HepG2 (cell line): Measurements from ENCODE around the gene RNASE8. TPM values are rescaled to one million over a fixed set of nuclear protein-coding genes. Genes with fewer than 3 reads are reported as not detected.

Source experiments
- DPF2 ChIP-seq: sonication (generic); formaldehyde crosslinking; IDR thresholded peaks from 2 replicates; pipeline ENCODE4 v1.4.0; 2020; ENCODE audit warnings: mild to moderate bottlenecking, low read depth, missing genetic modification reagents, borderline replicate concordance
- EHMT2 ChIP-seq: fragments of 200-600 bp; sonication (generic); IDR thresholded peaks from 2 replicates; pipeline ENCODE4 v1.7.0; 2017; ENCODE audit warnings: antibody characterized with exemption, low read depth, low read length, borderline replicate concordance
- ERF ChIP-seq: IDR thresholded peaks from 2 replicates; pipeline ENCODE4 v1.6.1; 2018; ENCODE audit warnings: missing biosample characterization, missing genetic modification reagents
- ETV6 ChIP-seq: sonication (generic); formaldehyde crosslinking; conservative IDR thresholded peaks from 2 replicates; pipeline ENCODE4 v1.4.0; 2020; ENCODE audit warnings: missing genetic modification reagents
- GATAD2A ChIP-seq: IDR thresholded peaks from 2 replicates; pipeline ENCODE4 v1.6.1; 2016
- HOXA3 ChIP-seq: sonication (generic); formaldehyde crosslinking; IDR thresholded peaks from 2 replicates; pipeline ENCODE4 v1.5.0; 2020; ENCODE audit warnings: missing genetic modification reagents
- MAFF ChIP-seq: IDR thresholded peaks from 2 replicates; pipeline ENCODE4 v1.6.1; 2011; ENCODE audit warnings: low read depth, low read length, improper control_type of control experiment
- PAWR ChIP-seq: sonication (generic); formaldehyde crosslinking; IDR thresholded peaks from 2 replicates; pipeline ENCODE4 v1.4.0; 2020; ENCODE audit warnings: missing genetic modification reagents, mild to moderate bottlenecking, borderline replicate concordance
- RAD21 ChIP-seq: fragments of 450-650 bp; formaldehyde crosslinking; IDR thresholded peaks from 2 replicates; pipeline ENCODE4 v1.5.0; 2020; ENCODE audit warnings: mild to moderate bottlenecking
- SALL1 ChIP-seq: sonication (generic); formaldehyde crosslinking; IDR thresholded peaks from 2 replicates; pipeline ENCODE4 v1.8.0; 2022; ENCODE audit warnings: mild to moderate bottlenecking, missing genetic modification reagents
- SETDB1 ChIP-seq: sonication (generic); formaldehyde crosslinking; IDR thresholded peaks from 2 replicates; pipeline ENCODE4 v1.5.1; 2020; ENCODE audit warnings: missing genetic modification reagents, mild to moderate bottlenecking, borderline replicate concordance
- SIN3A ChIP-seq: IDR thresholded peaks from 2 replicates; pipeline ENCODE4 v1.6.1; 2011; ENCODE audit warnings: low read depth, mild to moderate bottlenecking, control low read depth, low read length, borderline replicate concordance
- TCF12 ChIP-seq, 2 experiments: fragments of 450-650 bp in 1 of 2; sonication (generic) in 1 of 2; formaldehyde crosslinking in 1 of 2; IDR thresholded peaks; 2 replicates each; pipeline versions ENCODE4 v1.6.1 to v1.8.0; 2017 to 2022; ENCODE audit warnings: antibody characterized with exemption in 1 of 2, mild to moderate bottlenecking in 1 of 2, missing genetic modification reagents in 1 of 2, moderate library complexity in 1 of 2
- TCF7 ChIP-seq: sonication (generic); IDR thresholded peaks from 2 replicates; pipeline ENCODE4 v1.6.1; 2016; ENCODE audit warnings: antibody characterized with exemption, low read depth
- XRCC5 ChIP-seq: fragments of 200-400 bp; formaldehyde crosslinking; optimal IDR thresholded peaks from 2 replicates; pipeline ENCODE3; 2017; ENCODE audit warnings: mild to moderate bottlenecking, low read length
- ZBTB46 ChIP-seq: sonication (generic); formaldehyde crosslinking; IDR thresholded peaks from 2 replicates; pipeline ENCODE4 v1.4.0; 2020; ENCODE audit warnings: mild to moderate bottlenecking, missing genetic modification reagents, borderline replicate concordance
- ZNF263 ChIP-seq: sonication (generic); formaldehyde crosslinking; IDR thresholded peaks from 2 replicates; pipeline ENCODE4 v1.4.0; 2020; ENCODE audit warnings: missing genetic modification reagents
- ZNF276 ChIP-seq: sonication (generic); formaldehyde crosslinking; IDR thresholded peaks from 2 replicates; pipeline ENCODE4 v1.4.0; 2020; ENCODE audit warnings: mild to moderate bottlenecking, low read depth, missing genetic modification reagents
- ZNF547 ChIP-seq: sonication (generic); formaldehyde crosslinking; IDR thresholded peaks from 2 replicates; pipeline ENCODE4 v1.5.1; 2020; ENCODE audit warnings: mild to moderate bottlenecking, missing genetic modification reagents
- ZNF552 ChIP-seq: sonication (generic); formaldehyde crosslinking; IDR thresholded peaks from 2 replicates; pipeline ENCODE4 v1.9.0; 2022; ENCODE audit warnings: missing genetic modification reagents, mild to moderate bottlenecking, borderline replicate concordance
- ZNF761 ChIP-seq: sonication (generic); formaldehyde crosslinking; conservative IDR thresholded peaks from 2 replicates; pipeline ENCODE4 v1.4.0; 2020; ENCODE audit warnings: mild to moderate bottlenecking, missing genetic modification reagents
- ZNF772 ChIP-seq: sonication (generic); formaldehyde crosslinking; IDR thresholded peaks from 2 replicates; pipeline ENCODE4 v1.5.0; 2020; ENCODE audit warnings: mild to moderate bottlenecking, missing genetic modification reagents
- ZNF788 ChIP-seq: sonication (generic); formaldehyde crosslinking; IDR thresholded peaks from 2 replicates; pipeline ENCODE4 v1.5.0; 2020; ENCODE audit warnings: mild to moderate bottlenecking, missing genetic modification reagents, borderline replicate concordance
- ZSCAN9 ChIP-seq: IDR thresholded peaks from 2 replicates; pipeline ENCODE4 v1.6.1; 2016; ENCODE audit warnings: borderline replicate concordance
- polyA plus RNA-seq, 8 experiments: library from polyadenylated mRNA; depleted of rRNA in 3 of 8; stranded (reverse) in 7 of 8; unstranded in 1 of 8; fragments of >200 nt; fragmentation: Illumina TruSeq in 4 of 8; extraction: Trizol in 4 of 8; gene quantifications; 2 replicates each; pipeline versions ENCODE4 v1.2.1 to v1.2.3, GENCODE V29; 2011 to 2016; ENCODE audit warnings: low read depth in 4 of 8, missing spikeins in 1 of 8, mixed read lengths in 1 of 8; ENCODE audit not compliant: insufficient read depth in 1 of 8
- total RNA-seq, 5 experiments: library from RNA; depleted of rRNA; stranded (reverse); fragments of >200 nt; fragmentation: Illumina TruSeq; extraction: Trizol; gene quantifications; 2 replicates each; pipeline ENCODE4 v1.2.3, GENCODE V29; 2016; ENCODE audit warnings: low read depth in 1 of 5
- TF ChIP-seq, protein P1 (sequence below): sonication (generic); formaldehyde crosslinking; IDR thresholded peaks from 2 replicates; pipeline ENCODE4 v1.4.0; 2020; ENCODE audit warnings: mild to moderate bottlenecking, low read depth, missing genetic modification reagents
- TF ChIP-seq, protein P2 (sequence below): sonication (generic); formaldehyde crosslinking; IDR thresholded peaks from 2 replicates; pipeline ENCODE4 v1.8.1; 2022; ENCODE audit warnings: mild to moderate bottlenecking, missing genetic modification reagents

Gene RNASE8
- total and polyA plus RNA-seq, 2 of the 13 experiments (the other 11 are each of a cell fraction or from before 2014, with no cell fraction given) = not detected

GRCh38 chr14:21071225-21072030 is 13.8 kb downstream of the RNASE8 start (continued):
- TF ChIP-seq ZNF552 (CRISPR knock-in tag) (no peak), SIN3A (no peak), TCF7 (no peak), ZNF761 (no peak), MAFF (no peak), GATAD2A (peak; percentile 44; the same call in 1 of the 2 replicates), RAD21 (CRISPR knock-in tag) (no peak), ZNF276 (CRISPR knock-in tag) (no peak), ZNF263 (peak; percentile 100), ZNF788 (CRISPR knock-in tag) (peak; percentile 5; the same call in 1 of the 2 replicates), PAWR (CRISPR knock-in tag) (no peak), ZNF547 (CRISPR knock-in tag) (no peak), TCF12 (IDR thresholded peaks at IDR 0.05) (no peak), TCF12 (CRISPR knock-in tag; IDR thresholded peaks at IDR 0.05) (peak; percentile 13; the same call in 1 of the 2 replicates), SALL1 (CRISPR knock-in tag) (peak; percentile 36; the same call in 1 of the 2 replicates), XRCC5 (no peak), ZSCAN9 (CRISPR knock-in tag) (no peak), DPF2 (CRISPR knock-in tag) (no peak), EHMT2 (no peak), ZNF772 (CRISPR knock-in tag) (no peak), SETDB1 (no peak), ZBTB46 (no peak), ETV6 (CRISPR knock-in tag) (no peak), HOXA3 (CRISPR knock-in tag) (no peak; the same call in 1 of the 2 replicates), ERF (CRISPR knock-in tag) (peak; percentile 50; the same call in 1 of the 2 replicates)
- TF ChIP-seq, protein P1, sequence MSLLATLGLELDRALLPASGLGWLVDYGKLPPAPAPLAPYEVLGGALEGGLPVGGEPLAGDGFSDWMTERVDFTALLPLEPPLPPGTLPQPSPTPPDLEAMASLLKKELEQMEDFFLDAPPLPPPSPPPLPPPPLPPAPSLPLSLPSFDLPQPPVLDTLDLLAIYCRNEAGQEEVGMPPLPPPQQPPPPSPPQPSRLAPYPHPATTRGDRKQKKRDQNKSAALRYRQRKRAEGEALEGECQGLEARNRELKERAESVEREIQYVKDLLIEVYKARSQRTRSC (CRISPR knock-in tag) = no peak
- TF ChIP-seq, protein P2, sequence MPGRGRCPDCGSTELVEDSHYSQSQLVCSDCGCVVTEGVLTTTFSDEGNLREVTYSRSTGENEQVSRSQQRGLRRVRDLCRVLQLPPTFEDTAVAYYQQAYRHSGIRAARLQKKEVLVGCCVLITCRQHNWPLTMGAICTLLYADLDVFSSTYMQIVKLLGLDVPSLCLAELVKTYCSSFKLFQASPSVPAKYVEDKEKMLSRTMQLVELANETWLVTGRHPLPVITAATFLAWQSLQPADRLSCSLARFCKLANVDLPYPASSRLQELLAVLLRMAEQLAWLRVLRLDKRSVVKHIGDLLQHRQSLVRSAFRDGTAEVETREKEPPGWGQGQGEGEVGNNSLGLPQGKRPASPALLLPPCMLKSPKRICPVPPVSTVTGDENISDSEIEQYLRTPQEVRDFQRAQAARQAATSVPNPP (CRISPR knock-in tag) = no peak
